ENCODE data around the gene RASD2.

DNA sequence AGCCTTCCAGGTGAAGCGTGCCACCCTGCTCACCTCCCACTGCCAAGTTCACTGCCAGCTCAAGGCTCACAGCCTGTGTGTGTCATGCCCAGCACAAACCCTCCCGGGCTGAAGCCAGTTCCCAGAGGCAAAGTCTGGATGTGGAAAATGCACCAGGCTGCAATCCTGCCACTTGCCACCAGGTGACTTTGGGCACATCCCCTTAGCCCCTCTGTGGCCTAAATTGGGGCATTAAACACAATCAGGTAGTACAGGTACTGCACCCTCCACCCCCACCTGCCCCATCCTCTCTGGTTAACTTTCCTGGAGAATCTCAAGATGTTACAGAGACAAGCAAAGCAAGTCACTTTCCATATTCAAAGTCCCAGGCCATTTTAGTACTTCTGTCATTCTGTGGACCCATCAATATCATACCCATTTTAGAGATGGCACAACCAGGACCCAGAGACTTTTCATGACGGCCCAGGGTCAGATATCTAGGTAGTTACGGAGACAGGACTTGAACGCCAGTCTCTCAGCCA lies 1.8 kb upstream of the RASD2 start:
- TF ChIP-seq, protein P1, sequence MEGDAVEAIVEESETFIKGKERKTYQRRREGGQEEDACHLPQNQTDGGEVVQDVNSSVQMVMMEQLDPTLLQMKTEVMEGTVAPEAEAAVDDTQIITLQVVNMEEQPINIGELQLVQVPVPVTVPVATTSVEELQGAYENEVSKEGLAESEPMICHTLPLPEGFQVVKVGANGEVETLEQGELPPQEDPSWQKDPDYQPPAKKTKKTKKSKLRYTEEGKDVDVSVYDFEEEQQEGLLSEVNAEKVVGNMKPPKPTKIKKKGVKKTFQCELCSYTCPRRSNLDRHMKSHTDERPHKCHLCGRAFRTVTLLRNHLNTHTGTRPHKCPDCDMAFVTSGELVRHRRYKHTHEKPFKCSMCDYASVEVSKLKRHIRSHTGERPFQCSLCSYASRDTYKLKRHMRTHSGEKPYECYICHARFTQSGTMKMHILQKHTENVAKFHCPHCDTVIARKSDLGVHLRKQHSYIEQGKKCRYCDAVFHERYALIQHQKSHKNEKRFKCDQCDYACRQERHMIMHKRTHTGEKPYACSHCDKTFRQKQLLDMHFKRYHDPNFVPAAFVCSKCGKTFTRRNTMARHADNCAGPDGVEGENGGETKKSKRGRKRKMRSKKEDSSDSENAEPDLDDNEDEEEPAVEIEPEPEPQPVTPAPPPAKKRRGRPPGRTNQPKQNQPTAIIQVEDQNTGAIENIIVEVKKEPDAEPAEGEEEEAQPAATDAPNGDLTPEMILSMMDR (conservative IDR thresholded peaks at IDR 0.05; ENCODE audit: low read depth in 2 of 2) = peak; percentile 63 to 70
- TF ChIP-seq POLR2AphosphoS5 (IDR thresholded peaks at IDR 0.05; ENCODE audit: low read depth) (no peak), EZH2 (IDR thresholded peaks at IDR 0.05; ENCODE audit: low read depth, unreplicated experiment) (no peak), EZH2phosphoT487 (IDR thresholded peaks at IDR 0.05; ENCODE audit: unreplicated experiment) (no peak), STAT1 (IDR thresholded peaks at IDR 0.05; ENCODE audit: unreplicated experiment) (no peak), ZNF114 (CRISPR knock-in tag; IDR thresholded peaks at IDR 0.05) (no peak)
- TF ChIP-seq, protein P2, sequence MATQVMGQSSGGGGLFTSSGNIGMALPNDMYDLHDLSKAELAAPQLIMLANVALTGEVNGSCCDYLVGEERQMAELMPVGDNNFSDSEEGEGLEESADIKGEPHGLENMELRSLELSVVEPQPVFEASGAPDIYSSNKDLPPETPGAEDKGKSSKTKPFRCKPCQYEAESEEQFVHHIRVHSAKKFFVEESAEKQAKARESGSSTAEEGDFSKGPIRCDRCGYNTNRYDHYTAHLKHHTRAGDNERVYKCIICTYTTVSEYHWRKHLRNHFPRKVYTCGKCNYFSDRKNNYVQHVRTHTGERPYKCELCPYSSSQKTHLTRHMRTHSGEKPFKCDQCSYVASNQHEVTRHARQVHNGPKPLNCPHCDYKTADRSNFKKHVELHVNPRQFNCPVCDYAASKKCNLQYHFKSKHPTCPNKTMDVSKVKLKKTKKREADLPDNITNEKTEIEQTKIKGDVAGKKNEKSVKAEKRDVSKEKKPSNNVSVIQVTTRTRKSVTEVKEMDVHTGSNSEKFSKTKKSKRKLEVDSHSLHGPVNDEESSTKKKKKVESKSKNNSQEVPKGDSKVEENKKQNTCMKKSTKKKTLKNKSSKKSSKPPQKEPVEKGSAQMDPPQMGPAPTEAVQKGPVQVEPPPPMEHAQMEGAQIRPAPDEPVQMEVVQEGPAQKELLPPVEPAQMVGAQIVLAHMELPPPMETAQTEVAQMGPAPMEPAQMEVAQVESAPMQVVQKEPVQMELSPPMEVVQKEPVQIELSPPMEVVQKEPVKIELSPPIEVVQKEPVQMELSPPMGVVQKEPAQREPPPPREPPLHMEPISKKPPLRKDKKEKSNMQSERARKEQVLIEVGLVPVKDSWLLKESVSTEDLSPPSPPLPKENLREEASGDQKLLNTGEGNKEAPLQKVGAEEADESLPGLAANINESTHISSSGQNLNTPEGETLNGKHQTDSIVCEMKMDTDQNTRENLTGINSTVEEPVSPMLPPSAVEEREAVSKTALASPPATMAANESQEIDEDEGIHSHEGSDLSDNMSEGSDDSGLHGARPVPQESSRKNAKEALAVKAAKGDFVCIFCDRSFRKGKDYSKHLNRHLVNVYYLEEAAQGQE (IDR thresholded peaks at IDR 0.05; ENCODE audit: unreplicated experiment) = no peak

Measured in GM23338 (cell line).